Spleen (tissue), 11 donors: ENCODE measurements around the gene LTBP2. TPM values are rescaled to one million over a fixed set of nuclear protein-coding genes. Genes with fewer than 3 reads are reported as not detected.

Experiments used
- DNase-seq: peaks from one replicate; pipeline ENCODE4 v3.0.0-alpha.2; 2020
- H3K27ac ChIP-seq, 8 donors: fragments of 200-600 bp; sonication (generic) in 7 of 8; 1 replicate in 4 of 8; 2 replicates in 4 of 8; pipeline versions ENCODE4 v1.5.0 to v1.8.0; 2016 to 2021; ENCODE audit warnings: inconsistent platforms in 4 of 8, mild to moderate bottlenecking in 4 of 8, moderate library complexity in 1 of 8
- H3K27me3 ChIP-seq, 7 donors: fragments of 200-600 bp; sonication (generic) in 6 of 7; replicated peaks in 1 of 7; 1 replicate in 4 of 7; 2 replicates in 3 of 7; pipeline versions ENCODE4 v1.5.0 to v1.8.0; 2016 to 2021; ENCODE audit warnings: inconsistent platforms in 3 of 7, mild to moderate bottlenecking in 1 of 7
- H3K36me3 ChIP-seq, 6 donors: fragments of 200-600 bp; sonication (generic) in 5 of 6; 1 replicate in 4 of 6; 2 replicates in 2 of 6; pipeline versions ENCODE4 v1.5.0 to v1.8.0; 2016 to 2021; ENCODE audit warnings: inconsistent platforms in 2 of 6
- H3K4me1 ChIP-seq, 6 donors: fragments of 200-600 bp; sonication (generic) in 5 of 6; 1 replicate in 3 of 6; 2 replicates in 3 of 6; pipeline versions ENCODE4 v1.5.0 to v1.8.0; 2016 to 2021; ENCODE audit warnings: inconsistent platforms in 3 of 6
- H3K4me3 ChIP-seq, 8 donors: fragments of 200-600 bp; sonication (generic) in 7 of 8; 1 replicate in 4 of 8; 2 replicates in 4 of 8; pipeline versions ENCODE4 v1.5.0 to v1.8.0; 2016 to 2021; ENCODE audit warnings: inconsistent platforms in 4 of 8, mild to moderate bottlenecking in 4 of 8, moderate library complexity in 2 of 8
- H3K9me3 ChIP-seq, 8 donors: fragments of 200-600 bp; sonication (generic) in 7 of 8; 1 replicate in 4 of 8; 2 replicates in 4 of 8; pipeline versions ENCODE4 v1.5.0 to v1.8.0; 2016 to 2021; ENCODE audit warnings: inconsistent platforms in 4 of 8
- POLR2A ChIP-seq, 3 donors: fragments of 450-650 bp; IDR thresholded peaks; one replicate each; pipeline ENCODE4 v1.5.1; 2017; ENCODE audit warnings: antibody characterized with exemption in 3 of 3, mild to moderate bottlenecking in 1 of 3
- POLR2AphosphoS5 ChIP-seq, 3 donors: sonication (generic); formaldehyde crosslinking; IDR thresholded peaks; one replicate each; pipeline ENCODE4 v1.5.1; 2017; ENCODE audit warnings: antibody characterized with exemption in 3 of 3
- WGBS, 5 donors: extraction: QIAGEN DNeasy Blood & Tissue Kit in 3 of 5; methylation state at CpG; one replicate each; pipeline versions ENCODE4 v1.1.5 to v1.1.7; 2013 to 2018; 5-methylcytosine and 5-hydroxymethylcytosine counted together
- intact Hi-C: fragments of 100-400 bp; cut with DNase I; formaldehyde crosslinking; loops from one replicate; pipeline ENCODE4 v1.15.0; 2023; ENCODE audit warnings: low total_unique reads
- polyA plus RNA-seq, 3 donors: library from polyadenylated mRNA; stranded (reverse); fragments of 200-250 nt; gene quantifications; one replicate each; pipeline ENCODE4 v1.2.1, GENCODE V29; 2013
- total RNA-seq, 7 donors: library from RNA; depleted of rRNA in 3 of 7; stranded (reverse); fragments of >200 nt in 3 of 7; fragmentation: NEBNext Ultra II Directional in 4 of 7; extraction: Animal tissue kit (Norgen Biotek cat#: 25700) in 4 of 7; gene quantifications; one replicate each; pipeline versions ENCODE4 v1.1.0 to v1.2.1, GENCODE V29; 2016 to 2021
- TF ChIP-seq, protein P1 (sequence below), 11 experiments: fragments of 200-600 bp in 7 of 11; fragments of 450-650 bp in 4 of 11; sonication (generic) in 4 of 11; IDR thresholded peaks in 8 of 11; conservative IDR thresholded peaks in 3 of 11; 1 replicate in 7 of 11; 2 replicates in 4 of 11; pipeline versions ENCODE4 v1.4.0 to v1.8.0; 2016 to 2021; ENCODE audit warnings: antibody characterized with exemption in 11 of 11, inconsistent platforms in 4 of 11, mild to moderate bottlenecking in 1 of 11
- donor health status: healthy with polysubstance abuse.
- donor health status: DM: no; HTN: no; CAD: no; lungs with moderate emphysema.
- donor health status: DM: no; HTN: no; CAD: no.
- donor health status: Bipolar disorder and iron deficiency.
- donor health status: healthy.
- donor health status: DM: no; HTN: no; CAD: no.
- donor health status: DM: yes; HTN: yes; CAD: no.

LTBP2 gene
- total and polyA plus RNA-seq, 10 donors: 3.4 to 10.7 (median 5.6) TPM

- intact Hi-C loops: loop anchor here (5.0 kb wide), 1 partner anchor 111 kb away; the partner anchor contains the start of gene LTBP2
- no peak for TF ChIP-seq POLR2A (IDR thresholded peaks at IDR 0.05)
- TF ChIP-seq, protein P1, sequence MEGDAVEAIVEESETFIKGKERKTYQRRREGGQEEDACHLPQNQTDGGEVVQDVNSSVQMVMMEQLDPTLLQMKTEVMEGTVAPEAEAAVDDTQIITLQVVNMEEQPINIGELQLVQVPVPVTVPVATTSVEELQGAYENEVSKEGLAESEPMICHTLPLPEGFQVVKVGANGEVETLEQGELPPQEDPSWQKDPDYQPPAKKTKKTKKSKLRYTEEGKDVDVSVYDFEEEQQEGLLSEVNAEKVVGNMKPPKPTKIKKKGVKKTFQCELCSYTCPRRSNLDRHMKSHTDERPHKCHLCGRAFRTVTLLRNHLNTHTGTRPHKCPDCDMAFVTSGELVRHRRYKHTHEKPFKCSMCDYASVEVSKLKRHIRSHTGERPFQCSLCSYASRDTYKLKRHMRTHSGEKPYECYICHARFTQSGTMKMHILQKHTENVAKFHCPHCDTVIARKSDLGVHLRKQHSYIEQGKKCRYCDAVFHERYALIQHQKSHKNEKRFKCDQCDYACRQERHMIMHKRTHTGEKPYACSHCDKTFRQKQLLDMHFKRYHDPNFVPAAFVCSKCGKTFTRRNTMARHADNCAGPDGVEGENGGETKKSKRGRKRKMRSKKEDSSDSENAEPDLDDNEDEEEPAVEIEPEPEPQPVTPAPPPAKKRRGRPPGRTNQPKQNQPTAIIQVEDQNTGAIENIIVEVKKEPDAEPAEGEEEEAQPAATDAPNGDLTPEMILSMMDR (IDR thresholded peaks at IDR 0.05 in 8 of 11, conservative IDR thresholded peaks at IDR 0.05 in 3 of 11): no peak
- no peak for TF ChIP-seq POLR2AphosphoS5 (IDR thresholded peaks at IDR 0.05)
- Histone ChIP-seq H3K4me1 (peaks cover 0 to 22% (median 11%) of the 10 kb centered on the region in 6 donors), H3K4me3 (no peak overlapping the region), H3K27ac (no peak overlapping the region), H3K27me3 (no peaks in the 10 kb centered on the region), H3K9me3 (no peaks in the 10 kb centered on the region), H3K36me3 (peaks cover 0 to 5% (median 0%) of the 10 kb centered on the region in 6 donors)
- 51 to 74% (median 59%) methylated on average over 5 of the region's 5 CpGs for WGBS, 5 donors
- DNase-seq: no peak
Measured at GRCh38 chr14:74501691-74502090, 110.3 kb downstream of the LTBP2 start.

- no peaks in the 10 kb centered on the region for H3K9me3 ChIP-seq
- no peak overlapping the region for H3K27ac ChIP-seq
- peaks cover 0 to 10% (median 2%) of the 10 kb centered on the region in 6 donors for H3K36me3 ChIP-seq
- WGBS, 5 donors: 55 to 74% (median 66%) methylated on average over 16 of the region's 16 CpGs
- H3K4me1 ChIP-seq: peaks cover 0 to 17% (median 9%) of the 10 kb centered on the region in 6 donors
- no peak for DNase-seq
- no peak overlapping the region for H3K4me3 ChIP-seq
- no peaks in the 10 kb centered on the region for H3K27me3 ChIP-seq
- intact Hi-C loops: loop anchor here (5.0 kb wide), 1 partner anchor 111 kb away; the partner anchor contains the start of gene LTBP2
- TF ChIP-seq, protein P1 (IDR thresholded peaks at IDR 0.05 in 8 of 11, conservative IDR thresholded peaks at IDR 0.05 in 3 of 11): peak in 10 of 11 experiments; percentile 20 to 65 (median 53)
- TF ChIP-seq POLR2A (IDR thresholded peaks at IDR 0.05) (no peak), POLR2AphosphoS5 (IDR thresholded peaks at IDR 0.05) (peak in 2 of 3 donors; percentile 24 to 28)
Measured at GRCh38 chr14:74501135-74501614, 110.9 kb downstream of the LTBP2 start.

DNA sequence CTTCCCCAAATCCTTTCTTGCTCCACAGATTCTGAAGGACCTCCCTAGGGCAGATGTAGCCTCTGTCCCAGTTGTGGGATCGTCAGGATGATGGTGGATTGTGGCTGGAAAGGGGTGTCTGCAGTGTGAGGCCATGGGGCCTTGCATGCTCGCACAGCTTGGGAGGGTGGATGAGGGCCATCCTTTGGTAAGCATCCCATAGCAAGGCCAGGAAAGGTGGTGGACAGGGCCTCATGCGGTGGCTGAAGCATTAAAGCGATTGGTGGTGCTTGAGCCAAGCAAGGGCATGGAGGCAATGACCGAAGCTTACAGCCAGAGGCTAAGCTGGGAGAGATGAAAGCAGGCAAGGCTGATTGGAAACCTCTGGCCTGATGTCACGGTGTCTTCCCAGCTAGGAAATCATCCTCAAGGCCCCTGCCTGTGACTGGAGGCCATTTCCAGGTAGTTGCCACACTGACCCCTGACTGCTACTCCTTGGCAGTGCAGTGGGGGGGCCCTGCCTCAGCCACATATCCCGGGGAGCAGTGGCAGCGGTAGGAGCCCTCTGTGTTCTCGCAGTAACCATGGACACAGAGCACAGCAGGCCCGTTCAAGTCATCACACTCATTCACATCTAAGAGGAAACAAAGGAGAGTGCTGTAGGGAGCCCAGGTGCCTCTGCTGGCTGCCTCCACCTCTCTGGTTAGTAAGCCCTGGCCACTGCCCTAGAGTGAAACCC lies 111.5 kb downstream of the LTBP2 start:
- Histone ChIP-seq H3K27ac (no peak overlapping the region), H3K27me3 (no peaks in the 10 kb centered on the region), H3K4me1 (peaks cover 0 to 19% (median 6%) of the 10 kb centered on the region in 6 donors), H3K36me3 (peaks cover 0 to 16% (median 2%) of the 10 kb centered on the region in 6 donors), H3K4me3 (no peak overlapping the region), H3K9me3 (no peaks in the 10 kb centered on the region)
- TF ChIP-seq, protein P1 (IDR thresholded peaks at IDR 0.05 in 8 of 11, conservative IDR thresholded peaks at IDR 0.05 in 3 of 11): no peak
- TF ChIP-seq POLR2AphosphoS5 (IDR thresholded peaks at IDR 0.05) (no peak), POLR2A (IDR thresholded peaks at IDR 0.05) (no peak)
- WGBS, 5 donors: 84 to 93% (median 88%) methylated on average over 9 to 10 of the region's 10 CpGs
- no peak for DNase-seq
- intact Hi-C loops: loop anchor here (5.0 kb wide), 1 partner anchor 112 kb away; the partner anchor contains the start of gene LTBP2

DNA sequence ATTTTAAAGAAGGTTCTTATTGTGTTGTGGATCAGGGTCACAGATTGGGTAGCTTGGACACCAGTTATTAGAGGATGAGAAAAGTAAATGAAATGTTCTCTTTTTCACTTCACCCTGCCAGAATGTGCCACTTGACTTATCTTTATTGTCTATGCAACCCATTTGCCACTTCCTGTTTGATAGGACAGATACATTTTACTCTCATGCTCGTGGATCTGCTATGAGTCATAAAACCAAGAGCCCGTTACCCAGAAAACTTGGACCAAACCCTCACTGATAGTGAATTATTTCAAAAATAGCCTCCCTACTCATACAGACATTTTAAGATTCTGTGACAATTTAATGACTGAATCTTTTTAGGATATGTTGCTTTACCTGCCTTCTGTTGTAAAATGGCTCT lies 116.7 kb downstream of the LTBP2 start:
- WGBS, 5 donors: 9 to 65% (median 37%) methylated on average over 2 of the region's 2 CpGs
- no peaks in the 10 kb centered on the region for H3K9me3 ChIP-seq
- TF ChIP-seq, protein P1 (IDR thresholded peaks at IDR 0.05 in 8 of 11, conservative IDR thresholded peaks at IDR 0.05 in 3 of 11): no peak
- TF ChIP-seq POLR2A (IDR thresholded peaks at IDR 0.05) (no peak), POLR2AphosphoS5 (IDR thresholded peaks at IDR 0.05) (no peak)
- peak overlapping the region in 3 of 8 donors; percentile 8 to 95 (median 90) for H3K27ac ChIP-seq
- no peak for DNase-seq
- intact Hi-C loops: no loop called here
- peaks cover 0 to 24% (median 2%) of the 10 kb centered on the region in 6 donors for H3K36me3 ChIP-seq
- H3K4me3 ChIP-seq: no peak overlapping the region
- peaks cover 23 to 46% (median 35%) of the 10 kb centered on the region in 6 donors for H3K4me1 ChIP-seq
- H3K27me3 ChIP-seq: no peaks in the 10 kb centered on the region
